K562 (cell line): ENCODE results near the gene COX7A2. TPM values are rescaled to one million over a fixed set of nuclear protein-coding genes. Genes with fewer than 3 reads are reported as not detected.
A peak's percentile ranks its signal among the peaks of the same experiment; 100 is the strongest.

Source experiments
- ATAC-seq: fragments of 200-7000 bp; cut with Tn5 transposase; 3 replicates; pipeline ENCODE4 v1.9.1; 2020; ENCODE audit warnings: moderate library complexity
- BruUV-seq: library from RNA; stranded (reverse); fragments of 400-500 nt; replicated peaks from 2 replicates; lab custom pipeline; 2021; lab: Mats Ljungman, UMichigan
- CTCF ChIA-PET: fragments of 300-600 bp; formaldehyde crosslinking; extraction: SDS; loops from one replicate; lab custom pipeline; 2021; ENCODE audit warnings: low intra/inter-chr PET ratio; lab: Yijun Ruan, JAX
- POLR2A ChIA-PET: fragments of 300-600, 350-650 bp; sonication (Branson Sonifier 250); formaldehyde crosslinking; extraction: SDS; loops from one replicate; lab custom pipeline; 2021; ENCODE audit warnings: antibody characterized with exemption, inconsistent platforms; lab: Yijun Ruan, JAX
- DNase-seq, 4 experiments: peaks; one replicate each; pipeline versions ENCODE4 v3.0.0 to v3.0.0-alpha.2; 2011 to 2018; ENCODE audit warnings: low spot score in 3 of 4, mixed read lengths in 3 of 4; ENCODE audit errors: extremely low read depth in 1 of 4
- FAIRE-seq: peaks from 2 replicates; lab custom pipeline; 2011; peaks lifted over from hg19 to GRCh38; lab: Jason Lieb, UNC
- H2AFZ ChIP-seq: 2 replicates; pipeline ENCODE4 v1.6.0; 2011; ENCODE audit warnings: low read depth, low read length, control low read depth, inconsistent platforms
- H3K27ac ChIP-seq: fragments of 200-600 bp; 3 replicates; pipeline ENCODE4 v1.8.0; 2011; ENCODE audit warnings: low read depth, mild to moderate bottlenecking, control low read depth, inconsistent platforms, low read length, moderate library complexity, mixed read lengths; ENCODE audit errors: extremely low read depth
- H3K27me3 ChIP-seq, 2 experiments: fragments of 300-600 bp in 1 of 2; 2 replicates in 1 of 2; 3 replicates in 1 of 2; pipeline versions ENCODE4 v1.6.0 to v1.8.0; 2011; ENCODE audit warnings: inconsistent platforms in 2 of 2, low read length in 2 of 2, mild to moderate bottlenecking in 1 of 2, mixed read lengths in 1 of 2, moderate library complexity in 1 of 2; ENCODE audit not compliant: control insufficient read depth in 2 of 2, insufficient read depth in 2 of 2
- H3K36me3 ChIP-seq: fragments of 300-600 bp; 3 replicates; pipeline ENCODE4 v1.8.0; 2011; ENCODE audit warnings: mild to moderate bottlenecking, low read length, inconsistent platforms; ENCODE audit not compliant: control insufficient read depth, insufficient read depth
- H3K4me1 ChIP-seq, 2 experiments: fragments of 200-600 bp in 1 of 2; replicated peaks in 1 of 2; 2 replicates in 1 of 2; 3 replicates in 1 of 2; pipeline versions ENCODE4 v1.5.1 to v1.8.0; 2011; ENCODE audit warnings: inconsistent platforms in 2 of 2, low read length in 2 of 2, mild to moderate bottlenecking in 1 of 2, mixed read lengths in 1 of 2, moderate library complexity in 1 of 2; ENCODE audit not compliant: control insufficient read depth in 2 of 2, insufficient read depth in 2 of 2
- H3K4me2 ChIP-seq: 2 replicates; pipeline ENCODE4 v1.6.1; 2011; ENCODE audit warnings: low read length, control low read depth, inconsistent platforms, mixed read lengths; ENCODE audit not compliant: insufficient read depth
- H3K4me3 ChIP-seq: fragments of 200-600 bp; sonication (generic), shearing (Covaris generic); 2 replicates; pipeline ENCODE4 v1.5.1; 2016; ENCODE audit warnings: control low read depth, inconsistent platforms
- H3K79me2 ChIP-seq: fragments of 200-600 bp; 3 replicates; pipeline ENCODE4 v1.8.0; 2011; ENCODE audit warnings: low read length, inconsistent platforms; ENCODE audit not compliant: control insufficient read depth, insufficient read depth
- H3K9ac ChIP-seq, 2 experiments: 2 replicates each; pipeline versions ENCODE4 v1.6.0 to v1.6.1; 2011; ENCODE audit warnings: low read depth in 2 of 2, low read length in 2 of 2, control low read depth in 1 of 2, inconsistent platforms in 1 of 2, mild to moderate bottlenecking in 1 of 2, mixed read lengths in 1 of 2; ENCODE audit not compliant: insufficient read depth in 1 of 2
- H3K9me1 ChIP-seq: one replicate; pipeline ENCODE4 v1.6.0; 2011; ENCODE audit warnings: inconsistent platforms, mild to moderate bottlenecking, low read length, moderate library complexity; ENCODE audit not compliant: control insufficient read depth, insufficient read depth
- H3K9me3 ChIP-seq: replicated peaks from 2 replicates; pipeline ENCODE4 v1.5.1; 2011; ENCODE audit warnings: low read depth, low read length, inconsistent platforms; ENCODE audit not compliant: control insufficient read depth, insufficient read depth
- H4K20me1 ChIP-seq: replicated peaks from 2 replicates; pipeline ENCODE4 v1.6.1; 2011; ENCODE audit warnings: low read length, inconsistent platforms, mixed read lengths; ENCODE audit not compliant: control insufficient read depth, insufficient read depth
- ASH1L ChIP-seq: fragments of 450-650 bp; IDR thresholded peaks from 2 replicates; pipeline ENCODE4 v1.6.1; 2018; ENCODE audit warnings: borderline replicate concordance, mild to moderate bottlenecking, low read depth; ENCODE audit not compliant: partially characterized antibody
- C11orf30 ChIP-seq: fragments of 450-650 bp; IDR thresholded peaks from 2 replicates; pipeline ENCODE4 v1.6.1; 2016; ENCODE audit warnings: low read depth, mild to moderate bottlenecking
- POLR2H ChIP-seq: IDR thresholded peaks from 2 replicates; pipeline ENCODE4 v1.6.1; 2016; ENCODE audit warnings: missing genetic modification characterization, low read depth, mild to moderate bottlenecking, control low read depth, missing compliant biosample characterization, moderate library complexity
- RBBP5 ChIP-seq: fragments of 200-600 bp; sonication (generic); IDR thresholded peaks from 2 replicates; pipeline ENCODE4 v1.6.1; 2012; ENCODE audit warnings: borderline replicate concordance, mild to moderate bottlenecking, low read length, control low read depth, inconsistent platforms; ENCODE audit not compliant: insufficient read depth, poor library complexity, severe bottlenecking
- ZNF24 ChIP-seq: fragments of 450-650 bp; IDR thresholded peaks from 2 replicates; pipeline ENCODE4 v1.6.1; 2016
- ZNF316 ChIP-seq: fragments of 450-650 bp; IDR thresholded peaks from 2 replicates; pipeline ENCODE4 v1.6.1; 2016
- WGBS: fragments of 100-300 bp; shearing (Covaris generic); methylation state at CpG from one replicate; pipeline ENCODE4 v1.1.6; 2016; ENCODE audit warnings: low coverage, mixed read lengths; ENCODE audit not compliant: insufficient coverage; ENCODE audit errors: missing lambda C conversion rate; 5-methylcytosine and 5-hydroxymethylcytosine counted together
- in situ Hi-C: fragments of 300-500 bp; cut with MboI; formaldehyde crosslinking; loops from 4 replicates; pipeline ENCODE4 v1.15.0; 2018; ENCODE audit warnings: inconsistent platforms, mixed read lengths
- intact Hi-C: fragments of 100-400 bp; cut with micrococcal nuclease; formaldehyde crosslinking; loops from 2 replicates; pipeline ENCODE4 v1.14.2; 2022
- polyA plus RNA-seq, 8 experiments: library from polyadenylated mRNA; depleted of rRNA in 4 of 8; stranded (reverse) in 5 of 8; unstranded in 3 of 8; fragments of >200 nt; fragmentation: Nextera tagmentation in 2 of 8; fragmentation: Illumina TruSeq in 1 of 8; extraction: Ambion mirVana in 2 of 8; extraction: Trizol in 1 of 8; gene quantifications; 2 replicates each; pipeline versions ENCODE4 v1.2.1 to v1.2.3, GENCODE V29; 2011 to 2014; ENCODE audit warnings: inconsistent platforms in 1 of 8, missing spikeins in 1 of 8
- total RNA-seq, 7 experiments: library from RNA; depleted of rRNA in 6 of 7; stranded (reverse); fragments of >200 nt in 6 of 7; fragmentation: Illumina TruSeq in 2 of 7; extraction: Trizol in 2 of 7; gene quantifications; 2 replicates each; pipeline versions ENCODE4 v1.2.1 to v1.2.3, GENCODE V29; 2011 to 2021; ENCODE audit warnings: low replicate concordance in 1 of 7

COX7A2 gene
- total and polyA plus RNA-seq, 9 of the 15 experiments (the other 6 are each of a cell fraction or from before 2014, with no cell fraction given): 234 to 2,216 (median 585) TPM

DNA sequence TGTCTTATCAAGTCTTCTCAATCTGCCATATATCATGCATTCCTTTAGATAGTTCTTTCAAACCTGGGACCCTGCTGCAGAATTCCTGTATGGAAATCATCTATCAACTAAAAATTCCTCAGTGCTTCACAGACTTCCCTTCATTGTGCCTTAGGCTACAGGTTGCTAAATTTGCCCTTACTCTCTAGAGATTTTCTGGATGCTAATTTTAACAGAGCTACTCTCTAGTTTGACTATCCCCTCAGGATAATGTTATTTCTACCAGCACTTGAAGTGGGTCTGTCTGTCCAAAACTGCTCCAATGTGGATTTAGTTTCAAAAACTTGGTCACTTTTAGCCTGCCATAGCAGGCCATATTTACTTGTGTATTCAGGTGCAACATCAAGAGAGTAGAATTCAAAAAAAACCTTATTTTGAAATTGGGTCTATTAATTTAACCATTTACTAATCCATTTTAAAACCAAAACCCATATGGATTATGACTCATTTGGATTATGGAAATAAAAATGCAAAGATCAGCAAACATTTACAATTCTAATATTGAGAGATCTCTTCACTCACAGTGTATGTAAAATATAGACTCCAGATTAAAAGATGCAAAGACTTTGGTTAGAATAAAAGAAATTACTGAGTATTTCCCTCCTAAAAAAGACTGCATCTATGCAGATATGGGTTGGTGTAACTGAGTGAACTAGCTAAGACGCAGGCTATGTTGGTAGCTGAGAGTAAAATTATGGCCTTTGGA, 13.9 kb upstream of the COX7A2 start:
- no TSS peak for BruUV-seq
- FAIRE-seq (no peak), DNase-seq (no peak), ATAC-seq (no peak)
- in situ Hi-C loops: no loop called here
- no peaks in the 10 kb centered on the region for H3K27me3 ChIP-seq
- peaks cover 70% of the 10 kb centered on the region for H3K36me3 ChIP-seq
- no peaks in the 10 kb centered on the region for H4K20me1 ChIP-seq
- H3K4me3 ChIP-seq: no peak overlapping the region
- ChIA-PET CTCF (interaction anchor here (0.6 kb wide), 1 partner anchor 11 kb away, joined by 3 read pairs; no protein-coding TSS in a partner anchor), POLR2A (interaction anchor here (1.0 to 2.1 kb wide), 3 partner anchors 14 to 22 kb away, joined by 4 to 6 read pairs (median 4); partner anchors contain the start of gene COX7A2)
- H2AFZ ChIP-seq: no peak overlapping the region
- H3K79me2 ChIP-seq: 0 out of 3 replicates have a peak, but pooled peaks cover 2% of the 10 kb centered on the region
- TF ChIP-seq C11orf30: peak; percentile 12; the same call in 1 of the 2 replicates
- no peak for TF ChIP-seq ASH1L
- TF ChIP-seq ZNF316: peak; percentile 54
- 100% methylated on average over 1 of the region's 1 CpG for WGBS
- intact Hi-C loops: no loop called here
- H3K4me2 ChIP-seq: no peak overlapping the region
- H3K9me1 ChIP-seq: no peaks in the 10 kb centered on the region
- H3K4me1 ChIP-seq: no peaks in the 10 kb centered on the region
- H3K9ac ChIP-seq: no peak overlapping the region
- no peak overlapping the region for H3K27ac ChIP-seq
- H3K9me3 ChIP-seq: no peaks in the 10 kb centered on the region

DNA sequence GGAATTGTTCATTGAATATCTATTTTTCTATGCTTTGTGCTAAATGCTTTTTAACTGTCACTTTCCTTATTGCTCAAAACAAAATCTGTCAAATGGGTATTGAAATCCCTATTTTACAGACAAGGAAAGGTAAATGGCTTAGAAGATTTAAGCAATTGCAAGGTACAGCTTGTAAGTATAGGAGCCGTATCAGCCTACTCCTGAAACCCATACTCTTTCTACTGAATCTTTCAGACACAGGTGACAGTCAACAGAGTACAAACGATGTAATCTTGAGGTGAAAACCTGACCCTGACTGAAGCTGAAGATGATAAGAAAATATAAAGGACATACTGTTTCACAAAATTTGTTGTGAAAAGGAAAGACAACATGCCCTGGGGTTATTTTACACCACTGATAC, 7.0 kb upstream of the COX7A2 start:
- CTCF ChIA-PET: no interaction called here
- no peak for ATAC-seq
- 43% methylated on average over 2 of the region's 2 CpGs for WGBS
- intact Hi-C loops (no loop called here), in situ Hi-C loops (no loop called here)
- no peaks in the 10 kb centered on the region for H4K20me1 ChIP-seq
- no peaks in the 10 kb centered on the region for H3K9me1 ChIP-seq
- BruUV-seq: no TSS peak
- no peak overlapping the region for H3K4me2 ChIP-seq
- H3K4me3 ChIP-seq: no peak overlapping the region
- DNase-seq: no peak
- FAIRE-seq: no peak
- H3K9me3 ChIP-seq: no peaks in the 10 kb centered on the region
- H3K4me1 ChIP-seq: no peaks in the 10 kb centered on the region
- H3K79me2 ChIP-seq: no peaks in the 10 kb centered on the region
- no peaks in the 10 kb centered on the region for H3K27me3 ChIP-seq
- POLR2A ChIA-PET: no interaction called here
- H3K36me3 ChIP-seq: peaks cover 15% of the 10 kb centered on the region; the same call in 1 of the 3 replicates
- H2AFZ ChIP-seq: no peak overlapping the region
- no peak overlapping the region for H3K27ac ChIP-seq
- no peak overlapping the region for H3K9ac ChIP-seq
- TF ChIP-seq RBBP5 (no peak), ZNF24 (no peak), POLR2H (tag) (no peak)
